GM19468 (cell line): ENCODE data around the gene MORF4L1.
"Not testable (repeated sequence)": the region's sequence is repeated elsewhere in the genome, so short reads cannot be mapped to it uniquely, and the experiment has no call there.

Experiments used
- ATAC-seq: cut with Tn5 transposase; IDR thresholded peaks from one replicate; pipeline ENCODE4 v1.9.1; 2021; ENCODE audit warnings: mild to moderate bottlenecking, moderate library complexity, moderate number of reproducible peaks; ENCODE audit not compliant: unreplicated experiment; ENCODE audit errors: extremely low read depth

Gene MORF4L1

GRCh38 chr15:78872155-78872971 is at the start of gene MORF4L1:
Gene MORF4L1, plus strand, starts transcription at chr15:78872890. Its CDS starts 128 bp downstream, at chr15:78873018.
- peak; percentile 72 for ATAC-seq

- ATAC-seq = no peak
These were observed 43.8 kb upstream of the MORF4L1 start for GRCh38 chr15:78828920-78829319.

GRCh38 chr15:78830514-78831228 is 42.0 kb upstream of the MORF4L1 start:
- ATAC-seq = no peak

GRCh38 chr15:78831229-78832207 is 41.2 kb upstream of the MORF4L1 start:
- ATAC-seq = no peak

- no peak for ATAC-seq
These were observed 36.4 kb upstream of the MORF4L1 start for GRCh38 chr15:78836333-78836732.

GRCh38 chr15:78837131-78837530 is 35.6 kb upstream of the MORF4L1 start:
- ATAC-seq = no peak

GRCh38 chr15:78837543-78837942 is 35.1 kb upstream of the MORF4L1 start:
- ATAC-seq = no peak

- no peak for ATAC-seq
These were observed 34.2 kb upstream of the MORF4L1 start for GRCh38 chr15:78838489-78838888.

- ATAC-seq = not testable (repeated sequence)
These were observed 33.5 kb upstream of the MORF4L1 start for GRCh38 chr15:78839151-78839550.

GRCh38 chr15:78840661-78841375 is 31.9 kb upstream of the MORF4L1 start:
- ATAC-seq = no peak

- ATAC-seq = no peak
These were observed 31.3 kb upstream of the MORF4L1 start for GRCh38 chr15:78841376-78841706.

GRCh38 chr15:78841891-78842290 is 30.8 kb upstream of the MORF4L1 start:
- no peak for ATAC-seq

GRCh38 chr15:78842519-78842918 is 30.2 kb upstream of the MORF4L1 start:
- ATAC-seq = no peak

- not testable (repeated sequence) for ATAC-seq
These were observed 25.8 kb upstream of the MORF4L1 start for GRCh38 chr15:78846906-78847305.

- ATAC-seq = not testable (repeated sequence)
These were observed 25.2 kb upstream of the MORF4L1 start for GRCh38 chr15:78847387-78847906.

GRCh38 chr15:78850352-78850751 is 22.3 kb upstream of the MORF4L1 start:
- ATAC-seq = no peak

- no peak for ATAC-seq
These were observed 21.5 kb upstream of the MORF4L1 start for GRCh38 chr15:78850941-78851755.

GRCh38 chr15:78853500-78853899 is 19.2 kb upstream of the MORF4L1 start:
- ATAC-seq = no peak
